Endothelial cell (in vitro differentiated cells): ENCODE results near the gene TCERG1L. TPM values are rescaled to one million over a fixed set of nuclear protein-coding genes. Genes with fewer than 3 reads are reported as not detected.

Experiments used
- DNase-seq: peaks from one replicate; pipeline ENCODE4 v3.0.0; 2021; ENCODE audit warnings: low spot score
- H3K27ac Mint-ChIP-seq: one replicate; pipeline ENCODE4 v1.8.0; 2021; ENCODE audit warnings: mixed read lengths, inconsistent platforms; ENCODE audit not compliant: unreplicated experiment
- H3K27me3 Mint-ChIP-seq: one replicate; pipeline ENCODE4 v1.8.0; 2021; ENCODE audit warnings: mild to moderate bottlenecking, moderate library complexity, mixed read lengths, inconsistent platforms; ENCODE audit not compliant: unreplicated experiment
- H3K36me3 Mint-ChIP-seq: one replicate; pipeline ENCODE4 v1.8.0; 2021; ENCODE audit warnings: mild to moderate bottlenecking, low read depth, mixed read lengths, inconsistent platforms; ENCODE audit not compliant: unreplicated experiment
- H3K4me1 Mint-ChIP-seq: one replicate; pipeline ENCODE4 v1.8.0; 2021; ENCODE audit warnings: mild to moderate bottlenecking, mixed read lengths, inconsistent platforms; ENCODE audit not compliant: unreplicated experiment
- H3K4me3 Mint-ChIP-seq: one replicate; pipeline ENCODE4 v1.8.0; 2021; ENCODE audit warnings: mild to moderate bottlenecking, mixed read lengths, inconsistent platforms; ENCODE audit not compliant: unreplicated experiment
- H3K9me3 Mint-ChIP-seq: one replicate; pipeline ENCODE4 v1.8.0; 2021; ENCODE audit warnings: mixed read lengths, inconsistent platforms; ENCODE audit not compliant: unreplicated experiment
- total RNA-seq: library from RNA; stranded (reverse); fragmentation: NEBNext Ultra II Directional; extraction: Animal tissue kit (Norgen Biotek cat#: 25700); gene quantifications from one replicate; pipeline ENCODE4 v1.2.1, GENCODE V29; 2021; ENCODE audit not compliant: unreplicated experiment
- TF ChIP-seq, protein P1 (sequence below): fragments of 200-600 bp; sonication (generic); IDR thresholded peaks from one replicate; pipeline ENCODE4 v1.5.0; 2021; ENCODE audit warnings: antibody characterized with exemption; ENCODE audit not compliant: unreplicated experiment

The TCERG1L gene
- total RNA-seq, 1 donor from 2014 or later, result not detected

DNA sequence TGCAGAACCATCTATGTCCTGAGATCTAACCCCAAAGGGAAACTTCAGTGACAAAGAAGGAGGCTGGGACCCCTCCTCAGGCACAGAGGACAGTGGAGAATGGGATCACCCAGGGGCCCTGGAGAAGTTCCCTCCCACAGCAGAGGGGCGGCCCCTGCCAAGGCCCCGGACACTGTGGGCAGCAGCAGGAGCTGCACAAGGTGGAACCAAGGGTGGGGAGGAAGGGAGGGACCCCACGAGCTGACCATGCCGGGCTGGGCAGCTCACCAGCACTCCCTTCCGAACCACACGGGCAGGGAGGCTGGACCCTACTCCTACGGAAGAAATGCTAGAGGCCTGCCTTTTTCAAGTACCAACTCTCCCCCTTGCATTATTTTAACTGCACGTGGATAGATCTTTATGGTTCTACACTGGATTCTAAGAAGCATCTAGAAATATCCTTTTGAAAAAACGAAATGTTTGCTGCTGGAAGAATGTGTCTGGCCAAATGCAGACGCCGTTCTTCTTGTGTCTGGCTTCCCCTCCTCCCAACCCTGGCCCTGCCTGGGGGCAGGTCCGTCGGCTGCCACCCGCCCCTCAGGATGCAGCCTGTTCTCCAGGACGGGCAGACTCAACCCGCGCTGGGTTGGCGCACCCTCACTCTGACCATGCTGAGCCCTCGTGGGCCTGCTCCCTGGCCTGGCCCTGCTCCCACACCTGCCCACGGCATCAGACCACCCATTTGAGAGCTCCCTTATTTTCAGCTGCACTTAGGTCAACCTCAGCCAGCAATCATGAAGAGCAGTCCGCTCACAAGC lies 193.9 kb downstream of the TCERG1L start:
- no peak overlapping the region for H3K4me3 Mint-ChIP-seq
- H3K27me3 Mint-ChIP-seq, result peaks cover 8% of the 10 kb centered on the region
- H3K4me1 Mint-ChIP-seq, result no peaks in the 10 kb centered on the region
- H3K9me3 Mint-ChIP-seq, result peaks cover 18% of the 10 kb centered on the region
- TF ChIP-seq, protein P1, sequence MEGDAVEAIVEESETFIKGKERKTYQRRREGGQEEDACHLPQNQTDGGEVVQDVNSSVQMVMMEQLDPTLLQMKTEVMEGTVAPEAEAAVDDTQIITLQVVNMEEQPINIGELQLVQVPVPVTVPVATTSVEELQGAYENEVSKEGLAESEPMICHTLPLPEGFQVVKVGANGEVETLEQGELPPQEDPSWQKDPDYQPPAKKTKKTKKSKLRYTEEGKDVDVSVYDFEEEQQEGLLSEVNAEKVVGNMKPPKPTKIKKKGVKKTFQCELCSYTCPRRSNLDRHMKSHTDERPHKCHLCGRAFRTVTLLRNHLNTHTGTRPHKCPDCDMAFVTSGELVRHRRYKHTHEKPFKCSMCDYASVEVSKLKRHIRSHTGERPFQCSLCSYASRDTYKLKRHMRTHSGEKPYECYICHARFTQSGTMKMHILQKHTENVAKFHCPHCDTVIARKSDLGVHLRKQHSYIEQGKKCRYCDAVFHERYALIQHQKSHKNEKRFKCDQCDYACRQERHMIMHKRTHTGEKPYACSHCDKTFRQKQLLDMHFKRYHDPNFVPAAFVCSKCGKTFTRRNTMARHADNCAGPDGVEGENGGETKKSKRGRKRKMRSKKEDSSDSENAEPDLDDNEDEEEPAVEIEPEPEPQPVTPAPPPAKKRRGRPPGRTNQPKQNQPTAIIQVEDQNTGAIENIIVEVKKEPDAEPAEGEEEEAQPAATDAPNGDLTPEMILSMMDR, result no peak
- no peak overlapping the region for H3K27ac Mint-ChIP-seq
- DNase-seq, result no peak
- peaks cover 5% of the 10 kb centered on the region for H3K36me3 Mint-ChIP-seq

DNA sequence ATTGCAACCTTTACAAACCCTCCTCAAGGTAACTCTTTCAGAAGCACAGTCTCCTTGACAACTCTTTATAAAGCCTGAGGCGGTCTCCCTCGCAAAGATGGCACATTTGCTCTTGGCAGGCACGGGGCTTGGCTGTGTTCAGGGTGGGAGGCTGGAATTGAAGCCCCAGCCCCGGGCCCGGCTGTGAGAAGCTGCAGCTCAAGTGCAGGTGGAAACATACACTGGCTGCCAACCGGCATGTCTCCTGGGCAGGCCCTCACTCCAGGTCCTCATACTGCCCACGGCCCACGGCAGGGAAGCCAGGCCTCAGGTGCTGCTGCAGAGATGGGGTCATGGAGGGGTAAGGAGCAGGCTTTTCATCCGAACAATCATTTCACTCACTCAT lies 194.5 kb downstream of the TCERG1L start:
- TF ChIP-seq, protein P1, result no peak
- H3K36me3 Mint-ChIP-seq, result peaks cover 5% of the 10 kb centered on the region
- H3K27ac Mint-ChIP-seq, result no peak overlapping the region
- no peaks in the 10 kb centered on the region for H3K4me1 Mint-ChIP-seq
- no peak for DNase-seq
- H3K27me3 Mint-ChIP-seq, result peaks cover 8% of the 10 kb centered on the region
- no peak overlapping the region for H3K4me3 Mint-ChIP-seq
- H3K9me3 Mint-ChIP-seq, result peaks cover 18% of the 10 kb centered on the region

DNA sequence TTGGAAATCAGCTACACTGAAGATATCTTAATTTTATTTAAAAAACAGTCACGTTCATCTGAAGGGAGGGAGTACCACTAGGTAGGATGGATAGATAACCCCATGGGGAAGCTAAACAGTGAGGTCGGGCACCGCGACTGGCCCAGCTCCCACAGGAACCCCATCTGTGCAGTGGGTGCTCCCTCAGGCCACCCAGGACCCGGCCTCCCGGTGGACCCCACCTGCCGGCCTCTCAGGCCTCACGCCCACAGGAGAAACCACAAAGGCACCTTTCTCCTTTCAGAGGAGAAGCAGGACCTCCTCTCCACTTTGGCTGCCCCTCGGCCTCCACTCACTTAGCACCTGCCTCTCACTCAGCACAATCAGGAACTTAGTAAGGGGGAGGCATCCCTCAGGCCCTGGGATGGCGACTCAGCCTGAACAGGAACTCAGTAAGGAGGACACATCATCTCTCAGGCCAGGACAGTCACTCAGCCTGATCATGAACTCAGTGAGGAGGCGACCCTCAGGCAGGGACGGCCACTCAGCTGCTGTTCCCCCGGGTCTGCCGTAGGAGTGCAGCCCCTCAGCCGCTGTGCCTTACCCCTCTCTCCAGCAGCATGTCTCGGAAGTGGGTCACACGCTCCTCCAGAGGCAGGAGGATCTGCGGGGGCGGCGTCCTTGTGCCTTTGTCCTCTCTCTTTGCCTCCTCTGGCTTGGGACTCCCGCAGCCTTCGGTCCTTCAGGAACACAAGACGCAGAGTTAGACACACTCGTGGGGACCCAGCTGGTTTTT lies 195.1 kb downstream of the TCERG1L start:
- peaks cover 5% of the 10 kb centered on the region for H3K36me3 Mint-ChIP-seq
- peaks cover 18% of the 10 kb centered on the region for H3K9me3 Mint-ChIP-seq
- H3K27me3 Mint-ChIP-seq, result peaks cover 8% of the 10 kb centered on the region
- no peak overlapping the region for H3K27ac Mint-ChIP-seq
- H3K4me1 Mint-ChIP-seq, result no peaks in the 10 kb centered on the region
- TF ChIP-seq, protein P1, result no peak
- DNase-seq, result no peak
- no peak overlapping the region for H3K4me3 Mint-ChIP-seq

DNA sequence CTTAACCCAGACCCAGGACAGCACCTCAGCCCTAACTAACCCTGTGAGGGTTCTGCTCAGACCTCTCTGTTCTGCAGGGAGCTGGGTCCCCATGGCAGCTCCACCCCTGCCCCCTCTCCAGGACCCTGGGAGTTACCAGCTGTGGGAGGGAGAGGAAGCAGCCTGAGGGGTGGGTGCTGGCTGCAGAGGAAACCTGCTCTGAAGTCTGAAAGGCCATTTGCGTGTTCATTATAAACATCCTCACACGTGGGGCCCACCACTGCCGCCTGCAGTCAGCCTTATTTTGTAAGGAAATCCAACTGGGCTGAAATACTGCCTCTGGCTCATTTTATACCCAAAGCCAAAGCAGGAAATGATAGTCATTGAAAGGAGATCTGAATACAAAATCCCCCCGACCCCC lies 195.7 kb downstream of the TCERG1L start:
- H3K27me3 Mint-ChIP-seq, result peaks cover 8% of the 10 kb centered on the region
- H3K36me3 Mint-ChIP-seq, result peaks cover 5% of the 10 kb centered on the region
- no peak for DNase-seq
- H3K27ac Mint-ChIP-seq, result no peak overlapping the region
- TF ChIP-seq, protein P1, result no peak
- H3K9me3 Mint-ChIP-seq, result peaks cover 12% of the 10 kb centered on the region
- H3K4me1 Mint-ChIP-seq, result no peaks in the 10 kb centered on the region
- no peak overlapping the region for H3K4me3 Mint-ChIP-seq

DNA sequence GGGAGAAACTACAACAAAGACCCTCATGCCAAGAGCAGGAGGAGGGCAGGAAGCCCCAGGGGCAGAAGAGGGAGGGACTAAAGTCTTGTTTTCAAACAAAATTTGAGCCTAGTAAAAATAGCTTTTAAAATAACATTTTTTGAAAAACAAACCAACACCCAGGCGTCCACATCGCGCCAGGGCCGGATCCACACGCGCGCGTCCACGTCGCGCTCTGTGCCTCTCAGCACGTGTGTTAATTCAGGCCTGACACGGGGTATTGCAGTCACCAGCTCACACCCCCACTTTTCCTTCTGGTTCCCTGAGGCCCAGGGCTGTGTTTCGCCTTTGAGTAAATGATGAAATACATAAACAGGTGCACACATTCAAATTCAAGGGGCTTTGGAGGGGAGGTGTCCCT lies 196.2 kb downstream of the TCERG1L start:
- H3K9me3 Mint-ChIP-seq, result peaks cover 10% of the 10 kb centered on the region
- no peak for DNase-seq
- H3K27ac Mint-ChIP-seq, result no peak overlapping the region
- TF ChIP-seq, protein P1, result no peak
- H3K27me3 Mint-ChIP-seq, result peaks cover 8% of the 10 kb centered on the region
- no peak overlapping the region for H3K4me3 Mint-ChIP-seq
- H3K36me3 Mint-ChIP-seq, result peaks cover 5% of the 10 kb centered on the region
- no peaks in the 10 kb centered on the region for H3K4me1 Mint-ChIP-seq
